Measurements from ENCODE around the gene TPSB2. TPM values are rescaled to one million over a fixed set of nuclear protein-coding genes. Genes with fewer than 3 reads are reported as not detected.
"Not testable (repeated sequence)": the region's sequence is repeated elsewhere in the genome, so short reads cannot be mapped to it uniquely, and the experiment has no call there.

Gene TPSB2
- total RNA-seq, 1 donor from 2014 or later, result 36.9 TPM

DNA sequence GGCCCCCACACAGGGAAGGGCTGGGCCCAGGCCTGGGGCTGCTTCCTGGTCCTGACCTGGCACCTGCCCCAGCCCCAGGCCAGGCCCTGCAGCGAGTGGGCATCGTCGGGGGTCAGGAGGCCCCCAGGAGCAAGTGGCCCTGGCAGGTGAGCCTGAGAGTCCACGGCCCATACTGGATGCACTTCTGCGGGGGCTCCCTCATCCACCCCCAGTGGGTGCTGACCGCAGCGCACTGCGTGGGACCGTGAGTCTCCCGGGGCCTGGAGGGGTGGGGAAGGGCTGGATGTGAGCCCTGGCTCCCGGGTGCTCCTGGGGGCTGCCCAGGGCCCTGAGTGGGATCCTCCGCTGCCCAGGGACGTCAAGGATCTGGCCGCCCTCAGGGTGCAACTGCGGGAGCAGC, 11.1 kb upstream of the TPSB2 start:
- not testable (repeated sequence) for DNase-seq (ENCODE audit: low spot score)

DNA sequence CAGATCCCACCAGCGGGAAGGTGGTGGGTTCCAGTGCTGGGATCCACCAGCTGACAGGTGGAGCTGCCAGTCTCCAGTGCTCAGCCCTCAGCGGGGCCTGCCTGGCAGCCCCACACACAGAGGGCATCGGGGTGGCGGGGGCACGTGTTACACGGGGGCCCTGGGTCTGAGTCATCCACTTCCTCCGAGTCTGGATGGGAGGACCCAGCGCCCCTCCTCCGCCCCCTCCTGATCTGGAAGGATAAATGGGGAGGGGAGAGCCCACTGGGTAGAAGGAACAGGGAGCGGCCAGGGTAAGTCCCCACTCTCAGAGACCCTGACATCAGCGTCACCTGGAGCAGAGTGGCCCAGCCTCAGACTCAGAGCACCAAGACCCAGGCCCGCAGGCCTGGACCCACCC, 10.5 kb upstream of the TPSB2 start, which contains the start of gene TPSAB1:
TPSAB1 (plus strand) TSS at position 270 of the 400 bp plus-strand sequence. CDS start 234 bp downstream, outside the sequence.
- DNase-seq (ENCODE audit: low spot score), result not testable (repeated sequence)

DNA sequence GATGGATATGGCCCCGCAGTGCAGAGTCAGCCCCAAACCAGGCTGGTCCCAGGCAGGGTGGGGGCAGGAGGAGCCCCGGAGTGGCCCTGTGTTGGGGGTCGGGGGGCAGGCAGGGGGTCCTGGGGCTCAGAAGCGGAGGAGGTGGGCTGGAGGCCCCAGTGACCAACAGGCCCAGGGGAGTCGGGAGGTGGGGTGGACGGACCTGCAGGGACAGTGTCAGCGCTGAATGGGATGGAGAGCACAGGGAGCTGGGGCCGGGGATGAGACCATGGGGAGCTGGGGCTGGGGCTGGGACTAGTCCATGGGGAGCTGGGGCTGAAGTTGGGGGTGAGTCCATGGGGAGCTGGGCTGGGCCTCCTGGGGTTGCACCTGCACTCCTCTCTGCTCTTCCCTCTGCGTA, 9.6 kb upstream of the TPSB2 start:
- DNase-seq (ENCODE audit: low spot score), result not testable (repeated sequence)

DNA sequence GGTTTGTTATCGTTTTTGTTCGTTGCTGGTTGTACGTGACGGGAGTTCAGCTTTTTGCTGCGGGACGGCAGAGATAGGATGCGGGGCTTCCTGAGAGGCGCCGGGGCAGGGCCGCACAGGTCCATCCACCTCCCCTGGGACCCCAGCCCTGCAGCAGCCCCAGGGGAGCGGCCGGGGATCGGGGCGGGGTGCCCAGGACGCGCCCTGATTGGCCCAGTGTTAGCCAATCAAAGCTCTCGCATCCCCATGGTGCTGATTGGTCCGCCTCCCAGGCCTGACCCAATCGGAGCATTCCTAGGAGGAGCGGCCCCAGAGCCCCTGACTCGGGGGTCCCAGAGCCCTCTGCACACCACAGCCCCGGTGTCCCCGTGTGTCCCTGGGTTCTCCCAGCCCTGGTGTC, 8.9 kb upstream of the TPSB2 start:
- DNase-seq (ENCODE audit: low spot score), result not testable (repeated sequence)

DNA sequence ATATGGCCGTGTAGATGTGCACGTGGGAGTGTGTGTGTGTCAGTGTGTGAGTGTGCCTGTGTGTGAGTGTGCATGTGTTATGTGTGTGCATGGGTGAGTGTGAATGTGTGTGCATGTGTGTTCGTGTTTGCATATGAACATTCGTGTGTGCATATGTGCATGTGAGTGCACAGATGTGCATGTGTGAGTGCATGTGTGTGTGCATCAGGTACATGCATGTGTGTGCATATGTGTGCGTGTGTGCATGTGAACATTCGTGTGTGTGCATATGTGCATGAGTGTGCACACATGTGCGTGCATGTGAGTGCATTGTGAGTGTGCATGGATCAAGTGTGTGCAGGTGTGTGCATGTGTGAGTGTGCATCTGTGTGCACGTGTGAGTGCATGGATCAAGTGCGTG, 8.0 kb upstream of the TPSB2 start:
- no peak for DNase-seq (ENCODE audit: low spot score)

DNA sequence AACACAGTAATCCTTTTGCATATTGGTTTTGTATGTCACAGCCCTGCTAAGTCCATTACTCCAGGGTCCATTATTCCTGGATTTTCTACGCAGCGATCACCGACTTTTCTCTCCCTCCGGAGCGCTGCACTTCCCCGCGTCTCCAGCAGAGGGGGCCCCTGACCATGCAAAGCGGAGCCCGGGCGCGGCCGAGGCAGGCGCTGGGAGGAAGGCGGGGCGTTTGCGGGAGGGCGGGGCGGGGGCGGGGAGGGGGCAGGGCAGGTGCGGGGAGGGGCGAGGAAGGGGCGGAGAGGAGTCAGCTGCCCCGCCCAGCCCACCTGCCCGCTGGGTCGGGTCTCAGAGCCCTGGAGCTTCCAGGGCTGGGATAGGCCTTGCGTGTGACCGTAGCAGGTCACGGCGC, 6.7 kb upstream of the TPSB2 start:
- not testable (repeated sequence) for DNase-seq (ENCODE audit: low spot score)

DNA sequence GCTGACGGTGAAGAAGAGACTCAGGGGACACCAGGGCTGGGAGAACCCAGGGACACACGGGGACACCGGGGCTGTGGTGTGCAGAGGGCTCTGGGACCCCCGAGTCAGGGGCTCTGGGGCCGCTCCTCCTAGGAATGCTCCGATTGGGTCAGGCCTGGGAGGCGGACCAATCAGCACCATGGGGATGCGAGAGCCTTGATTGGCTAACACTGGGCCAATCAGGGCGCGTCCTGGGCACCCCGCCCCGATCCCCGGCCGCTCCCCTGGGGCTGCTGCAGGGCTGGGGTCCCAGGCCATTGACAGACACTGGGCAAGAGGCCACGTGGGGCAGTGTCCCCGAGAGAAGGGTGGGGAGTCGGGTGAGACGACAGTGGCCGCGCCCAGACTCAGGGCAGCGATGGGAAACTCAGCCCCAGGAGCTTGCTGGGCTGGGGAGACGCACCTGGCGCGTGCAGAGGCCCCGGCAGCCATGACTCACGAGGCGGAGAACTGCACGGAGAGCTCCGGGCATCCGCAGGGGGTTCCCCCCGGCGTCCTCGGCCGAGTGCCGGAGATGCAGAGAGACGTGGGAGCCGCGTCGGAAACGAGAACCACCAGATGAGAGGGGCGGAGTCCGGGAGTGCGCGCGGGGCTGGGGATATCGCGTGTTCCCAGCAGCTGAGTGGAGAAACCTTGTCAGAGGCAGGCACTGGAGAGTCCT, 2.2 kb upstream of the TPSB2 start:
- DNase-seq (ENCODE audit: low spot score), result not testable (repeated sequence)

DNA sequence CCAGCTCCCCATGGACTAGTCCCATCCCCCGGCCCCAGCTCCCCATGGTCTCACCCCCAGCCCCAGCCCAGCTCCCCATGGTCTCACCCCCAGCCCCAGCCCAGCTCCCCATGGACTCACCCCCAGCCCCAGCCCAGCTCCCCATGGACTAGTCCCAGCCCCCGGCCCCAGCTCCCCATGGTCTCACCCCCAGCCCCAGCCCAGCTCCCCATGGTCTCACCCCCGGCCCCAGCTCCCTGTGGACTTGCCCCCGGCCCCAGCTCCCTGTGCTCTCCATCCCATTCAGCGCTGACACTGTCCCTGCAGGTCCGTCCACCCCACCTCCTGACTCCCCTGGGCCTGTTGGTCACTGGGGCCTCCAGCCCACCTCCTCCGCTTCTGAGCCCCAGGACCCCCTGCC, 1.3 kb upstream of the TPSB2 start:
- not testable (repeated sequence) for DNase-seq (ENCODE audit: low spot score)

DNA sequence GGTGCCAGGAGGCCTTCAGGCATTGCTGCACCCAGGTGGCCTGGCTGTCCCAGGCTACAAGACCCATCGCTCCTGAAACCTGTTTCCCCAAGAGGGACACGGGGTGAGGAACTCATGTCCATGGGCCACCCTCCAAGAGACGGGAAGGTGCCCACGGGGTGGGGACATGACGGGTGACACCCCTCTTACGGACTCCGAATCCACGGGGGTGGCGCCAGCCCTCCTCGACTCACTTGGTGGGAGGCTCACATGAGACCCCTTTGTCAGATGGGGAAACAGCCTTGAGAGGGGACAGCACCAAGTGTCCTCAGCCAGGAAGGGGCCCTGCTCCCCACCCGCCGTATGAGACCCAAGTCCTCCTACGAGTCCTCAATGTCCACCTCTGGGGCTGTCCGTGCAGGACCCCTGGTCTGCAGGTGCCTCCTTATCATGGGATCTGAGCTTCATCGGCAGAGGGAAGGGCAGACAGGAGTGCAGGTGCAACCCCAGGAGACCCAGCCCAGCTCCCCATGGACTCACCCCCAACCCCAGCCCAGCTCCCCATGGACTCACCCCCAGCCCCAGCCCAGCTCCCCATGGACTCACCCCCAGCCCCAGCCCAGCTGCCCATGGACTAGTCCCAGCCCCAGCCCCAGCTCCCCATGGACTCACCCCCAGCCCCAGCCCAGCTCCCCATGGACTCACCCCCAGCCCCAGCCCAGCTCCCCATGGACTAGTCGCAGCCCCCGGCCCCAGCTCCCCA, 658 bp upstream of the TPSB2 start:
- DNase-seq (ENCODE audit: low spot score), result not testable (repeated sequence)

DNA sequence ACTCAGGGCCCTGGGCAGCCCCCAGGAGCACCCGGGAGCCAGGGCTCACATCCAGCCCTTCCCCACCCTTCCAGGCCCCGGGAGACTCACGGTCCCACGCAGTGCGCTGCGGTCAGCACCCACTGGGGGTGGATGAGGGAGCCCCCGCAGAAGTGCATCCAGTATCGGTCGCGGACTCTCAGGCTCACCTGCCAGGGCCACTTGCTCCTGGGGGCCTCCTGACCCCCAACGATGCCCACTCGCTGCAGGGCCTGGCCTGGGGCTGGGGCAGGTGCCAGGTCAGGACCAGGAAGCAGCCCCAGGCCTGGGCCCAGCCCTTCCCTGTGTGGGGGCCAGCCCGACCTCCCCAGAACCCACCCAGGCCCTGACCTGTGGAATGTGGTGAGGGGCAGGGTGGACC, 508 bp downstream of the TPSB2 start:
- not testable (repeated sequence) for DNase-seq (ENCODE audit: low spot score)

DNA sequence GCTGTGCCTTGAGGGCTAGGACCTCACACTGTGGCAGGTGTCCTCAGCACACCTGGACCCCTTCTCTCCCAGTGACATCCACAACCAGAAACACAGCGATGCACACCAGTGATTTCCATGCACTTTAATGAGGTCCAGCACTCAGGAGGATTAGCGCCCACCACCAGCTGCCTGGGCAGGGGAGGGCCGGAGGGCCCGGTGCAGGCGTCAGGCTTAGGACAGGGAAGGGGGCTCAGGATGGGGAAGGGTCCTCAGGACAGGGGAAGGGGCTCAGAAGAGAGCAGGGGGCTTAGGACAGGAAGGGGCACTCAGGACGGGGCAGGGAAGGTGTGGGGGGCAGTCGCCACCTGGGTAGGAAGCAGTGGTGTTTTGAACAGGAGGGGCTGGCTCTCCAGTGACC, 1.8 kb downstream of the TPSB2 start:
- DNase-seq (ENCODE audit: low spot score), result not testable (repeated sequence)

DNA sequence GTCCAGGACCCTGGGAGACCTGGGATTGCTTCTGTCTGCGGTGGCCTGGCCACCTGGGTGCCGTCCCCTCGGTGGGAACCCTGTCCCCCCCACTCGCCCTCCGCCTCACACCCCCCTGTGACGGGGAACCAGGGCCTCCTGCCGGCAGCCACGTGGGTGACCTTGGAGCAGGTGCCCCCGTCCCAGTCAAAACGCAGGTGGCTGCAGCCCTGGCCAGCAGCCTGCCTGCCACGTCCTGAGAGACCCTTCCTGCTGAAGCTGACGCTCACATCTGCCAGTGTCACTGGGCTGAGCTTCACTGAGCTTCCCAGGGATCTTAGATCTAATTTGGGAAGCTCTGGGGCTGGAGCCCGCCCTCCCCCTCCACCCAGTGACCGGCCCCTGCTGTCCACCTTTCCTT, 3.3 kb downstream of the TPSB2 start:
- not testable (repeated sequence) for DNase-seq (ENCODE audit: low spot score)

DNA sequence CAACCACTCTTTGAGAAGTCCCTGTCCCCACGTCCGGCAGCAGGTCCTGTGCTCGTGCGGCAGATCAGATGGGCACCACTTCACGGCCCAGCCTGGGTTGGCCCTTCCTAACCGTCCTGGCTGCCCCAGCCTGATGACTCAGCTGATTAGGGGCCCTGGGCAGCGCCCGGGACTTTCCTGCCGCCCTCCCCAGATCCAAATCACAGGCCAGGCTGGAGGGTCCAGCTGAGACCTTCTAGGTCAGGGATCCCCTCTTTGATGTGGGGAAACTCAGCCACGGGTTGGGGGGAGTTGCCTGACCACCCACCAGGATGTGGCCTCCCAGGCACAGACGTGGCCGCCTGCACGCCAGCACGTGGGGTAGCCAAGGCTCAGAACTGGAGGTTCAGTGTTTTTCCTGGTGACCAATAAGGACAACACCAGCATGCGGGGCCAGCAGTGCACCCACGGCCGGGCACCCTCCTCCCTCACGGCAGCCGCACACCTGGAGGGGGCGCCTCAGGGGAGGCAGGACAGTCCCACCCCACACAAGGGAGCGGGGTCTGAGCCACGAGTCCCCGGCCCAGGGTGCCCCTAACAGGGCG, 4.2 kb downstream of the TPSB2 start:
- DNase-seq (ENCODE audit: low spot score), result not testable (repeated sequence)

DNA sequence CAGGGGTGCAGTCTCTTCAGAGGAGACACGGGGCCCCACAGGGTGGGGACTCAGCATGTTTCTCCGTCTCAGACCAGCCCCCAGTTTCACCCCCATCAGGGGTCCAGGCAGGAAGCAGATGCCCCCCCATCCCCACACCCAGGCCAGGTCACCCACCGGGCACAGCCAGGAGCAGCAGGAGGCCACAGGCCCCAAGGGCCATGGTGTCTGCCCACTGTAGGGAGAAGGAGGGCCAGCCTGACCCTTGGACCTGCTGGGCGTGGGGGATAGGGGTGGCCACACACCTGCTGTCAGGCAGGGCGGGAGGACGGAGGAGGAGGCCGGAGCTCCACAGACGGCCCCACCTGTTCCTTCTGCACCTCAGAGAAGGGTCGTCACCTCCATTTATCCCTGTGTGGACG, 4.9 kb downstream of the TPSB2 start, which contains the start of gene TPSG1:
TPSG1 (minus strand) TSS at position 218 of the 401 bp plus-strand sequence; CDS start at position 202, 16 bp downstream.
- DNase-seq (ENCODE audit: low spot score), result no peak

DNA sequence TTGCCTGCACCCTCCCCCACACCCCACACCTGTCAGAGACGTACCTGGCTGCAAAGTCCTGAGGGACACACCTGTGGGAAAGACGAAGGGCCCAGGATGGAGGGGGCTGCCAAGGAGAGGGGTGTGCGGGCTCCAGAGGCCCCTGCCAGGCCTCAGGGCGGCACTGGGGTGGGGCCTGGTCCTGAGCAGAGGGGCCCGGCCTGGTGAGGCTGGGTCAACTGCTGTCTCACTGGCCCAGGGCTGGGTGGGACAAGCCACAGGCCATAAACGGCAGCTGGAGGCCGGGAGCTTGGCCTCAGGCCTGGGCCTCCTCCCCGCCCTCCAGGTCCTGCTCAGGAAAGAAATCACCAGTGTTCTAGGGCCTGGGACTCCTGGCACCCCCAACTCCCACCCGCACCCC, 5.4 kb downstream of the TPSB2 start:
- DNase-seq (ENCODE audit: low spot score), result no peak

DNA sequence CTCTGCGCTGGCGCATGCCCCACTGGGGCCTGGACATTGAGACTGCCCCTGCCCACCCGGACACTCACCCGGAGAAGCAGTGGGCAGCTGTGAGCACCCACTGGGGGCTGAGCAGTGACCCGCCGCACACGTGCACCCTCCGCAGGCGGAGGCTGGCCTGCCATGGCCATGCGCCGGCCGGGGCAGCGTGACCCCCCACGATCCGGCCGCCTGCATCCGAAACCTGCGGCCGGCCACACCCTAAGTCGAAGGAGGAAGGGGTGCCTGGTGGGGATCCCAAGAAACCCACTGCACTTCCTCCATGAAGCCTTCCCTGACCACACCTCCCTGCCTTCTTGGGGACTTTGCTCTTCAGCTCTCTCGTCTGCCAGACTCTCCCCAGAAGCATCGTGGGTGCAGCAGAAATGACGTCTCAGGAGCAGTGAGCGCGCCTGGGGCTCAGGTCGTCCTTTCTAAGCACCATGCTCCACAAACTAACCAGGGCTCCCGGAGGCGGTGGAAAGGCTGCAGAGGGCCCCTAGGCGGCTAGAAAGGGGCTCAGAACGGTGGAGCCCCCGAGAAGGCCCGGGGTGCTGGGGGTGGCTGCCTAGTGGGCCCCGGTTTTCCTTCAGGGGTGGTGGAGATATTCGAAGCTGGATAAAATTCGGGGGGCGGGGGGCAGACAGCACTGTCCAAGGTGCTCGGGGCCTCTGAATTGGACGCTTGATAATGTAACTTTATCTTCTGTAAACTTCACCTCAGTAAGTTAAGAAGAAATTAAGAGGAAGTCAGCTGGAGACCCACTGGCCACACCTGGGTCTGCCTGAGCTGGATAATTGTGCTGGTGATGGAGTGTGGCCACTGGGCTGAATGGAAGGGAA, 6.4 kb downstream of the TPSB2 start:
- no peak for DNase-seq (ENCODE audit: low spot score)

DNA sequence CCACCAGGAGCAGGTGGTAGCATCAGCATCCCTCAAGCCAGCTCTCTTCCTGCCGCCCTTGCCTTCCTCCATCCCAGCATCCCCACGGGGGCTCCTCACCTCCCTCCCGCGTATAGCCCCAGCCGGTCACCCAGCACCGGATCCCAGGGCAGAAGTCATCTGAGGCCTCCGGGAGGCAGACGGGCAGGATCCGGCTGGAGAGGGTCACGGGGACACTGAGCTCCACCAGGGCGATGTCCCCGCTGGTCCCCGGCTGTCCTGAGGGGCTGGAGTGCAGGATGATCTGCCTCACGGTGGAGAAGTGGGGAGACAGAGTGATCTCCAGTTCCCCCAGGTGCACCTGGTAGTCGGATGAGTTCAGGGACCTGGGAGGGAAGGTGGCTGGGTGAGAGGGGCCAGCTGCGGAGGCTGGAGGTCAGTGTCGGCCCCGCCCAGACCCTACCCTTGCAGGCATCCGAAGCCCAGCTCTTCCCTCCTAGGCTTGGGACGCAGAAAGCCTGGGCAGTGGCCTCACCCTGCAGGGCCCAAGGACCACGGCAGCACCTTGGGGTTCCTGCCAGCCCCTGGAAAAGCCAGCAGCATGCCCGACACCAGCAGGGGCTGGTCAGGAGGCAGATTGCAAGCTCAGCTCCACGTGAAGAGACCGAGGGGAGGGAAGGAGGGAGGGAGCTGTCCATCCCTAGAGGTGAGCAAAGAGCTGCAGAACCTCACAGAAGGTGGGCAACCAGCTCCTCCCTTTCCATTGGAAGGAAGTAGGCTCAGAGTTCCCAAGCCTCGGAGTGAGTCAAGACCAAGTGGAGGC, 7.2 kb downstream of the TPSB2 start:
- no peak for DNase-seq (ENCODE audit: low spot score)

DNA sequence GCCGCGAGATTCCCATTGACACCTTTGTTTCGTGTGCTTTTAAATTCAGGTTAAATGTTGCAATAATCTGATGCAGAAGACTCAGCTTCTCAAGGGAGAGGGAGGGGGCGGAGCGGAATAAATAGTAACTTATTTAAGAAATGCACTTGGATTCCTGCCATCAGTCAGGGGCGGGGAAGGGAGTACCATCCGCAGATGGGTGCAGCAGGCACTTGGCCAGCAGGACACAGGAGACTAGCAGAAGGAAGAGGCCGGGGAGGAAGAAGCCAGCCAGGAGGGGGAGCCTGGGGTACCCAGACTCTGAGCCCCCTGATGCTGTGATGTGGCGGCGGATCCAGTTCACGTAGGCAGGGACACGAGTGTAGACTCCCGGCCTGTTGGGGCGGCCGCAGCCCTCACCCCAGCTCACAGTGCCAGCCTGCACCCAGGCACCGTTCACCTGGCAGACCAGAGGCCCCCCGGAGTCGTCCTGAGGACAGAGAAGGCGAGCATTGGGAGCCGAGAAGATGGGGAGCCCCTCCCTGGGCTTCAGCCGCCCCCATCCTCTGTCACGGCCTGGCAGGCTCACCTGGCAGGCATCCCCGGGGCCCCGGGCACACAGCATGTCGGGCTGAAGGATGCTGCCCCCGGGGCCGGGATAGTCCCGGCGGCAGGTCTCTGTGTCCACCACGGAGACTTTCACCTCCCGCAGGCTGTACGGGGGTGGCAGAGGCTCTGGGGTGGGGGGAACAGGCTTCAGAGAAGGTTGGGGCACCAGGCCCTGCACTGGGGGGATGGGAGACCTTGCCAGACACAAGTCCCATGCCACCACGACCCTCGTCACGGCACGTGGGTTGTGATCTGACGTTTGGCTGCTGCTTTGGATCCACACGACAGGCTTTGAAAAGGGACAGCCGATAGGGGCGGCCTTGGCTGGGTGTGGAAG, 8.1 kb downstream of the TPSB2 start:
- no peak for DNase-seq (ENCODE audit: low spot score)

DNA sequence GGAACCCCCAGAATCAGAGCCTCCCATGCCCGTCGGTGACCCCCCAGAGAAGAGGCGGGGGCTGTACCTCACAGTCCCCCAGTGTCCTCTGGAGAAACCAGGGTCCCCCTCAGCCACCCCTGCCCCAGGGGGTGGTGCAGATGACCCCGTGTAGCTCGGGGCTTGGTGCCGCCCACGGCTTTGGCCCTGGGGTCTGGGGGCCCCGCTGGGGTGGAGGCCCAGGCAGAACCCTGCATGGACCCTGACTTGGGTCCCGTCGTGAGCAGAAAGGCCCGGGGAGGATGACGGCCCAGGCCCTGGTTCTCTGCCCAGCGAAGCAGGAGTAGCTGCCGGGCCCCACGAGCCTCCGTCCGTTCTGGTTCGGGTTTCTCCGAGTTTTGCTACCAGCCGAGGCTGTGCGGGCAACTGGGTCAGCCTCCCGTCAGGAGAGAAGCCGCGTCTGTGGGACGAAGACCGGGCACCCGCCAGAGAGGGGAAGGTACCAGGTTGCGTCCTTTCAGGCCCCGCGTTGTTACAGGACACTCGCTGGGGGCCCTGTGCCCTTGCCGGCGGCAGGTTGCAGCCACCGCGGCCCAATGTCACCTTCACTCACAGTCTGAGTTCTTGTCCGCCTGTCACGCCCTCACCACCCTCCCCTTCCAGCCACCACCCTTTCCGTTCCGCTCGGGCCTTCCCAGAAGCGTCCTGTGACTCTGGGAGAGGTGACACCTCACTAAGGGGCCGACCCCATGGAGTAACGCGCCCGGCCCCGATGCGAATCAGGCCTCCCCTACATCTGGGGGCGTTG, 8.9 kb downstream of the TPSB2 start:
- DNase-seq (ENCODE audit: low spot score), result no peak

Data from ureter (tissue), 1 donor.